Upper lobe of right lung (tissue), 1 donor: ENCODE results near the gene ANKRD66. TPM values are rescaled to one million over a fixed set of nuclear protein-coding genes. Genes with fewer than 3 reads are reported as not detected.
"Not testable (repeated sequence)": the region's sequence is repeated elsewhere in the genome, so short reads cannot be mapped to it uniquely, and the experiment has no call there.

Experiments
- ATAC-seq: fragments of 200-7000 bp; cut with Tn5 transposase; one replicate; pipeline ENCODE4 v1.9.1; 2020; ENCODE audit warnings: mild to moderate bottlenecking, moderate library complexity
- DNase-seq: peaks from one replicate; pipeline ENCODE4 v3.0.0-alpha.2; 2020
- H3K27ac ChIP-seq: fragments of 200-600 bp; one replicate; pipeline ENCODE4 v1.8.0; 2022
- H3K27me3 ChIP-seq: fragments of 200-600 bp; one replicate; pipeline ENCODE4 v1.8.0; 2022; ENCODE audit warnings: mild to moderate bottlenecking
- H3K36me3 ChIP-seq: fragments of 200-600 bp; one replicate; pipeline ENCODE4 v1.8.0; 2022
- H3K4me1 ChIP-seq: fragments of 200-600 bp; one replicate; pipeline ENCODE4 v1.8.0; 2022
- H3K4me3 ChIP-seq: fragments of 200-600 bp; one replicate; pipeline ENCODE4 v1.8.0; 2022; ENCODE audit warnings: mild to moderate bottlenecking
- H3K9me3 ChIP-seq: fragments of 200-600 bp; one replicate; pipeline ENCODE4 v1.8.0; 2022
- intact Hi-C: fragments of 100-400 bp; cut with DNase I; formaldehyde crosslinking; loops from one replicate; pipeline ENCODE4 v1.11.0; 2022
- total RNA-seq: library from RNA; stranded (reverse); fragmentation: NEBNext Ultra II Directional; extraction: Animal tissue kit (Norgen Biotek cat#: 25700); gene quantifications from one replicate; pipeline ENCODE4 v1.2.1, GENCODE V29; 2021
- TF ChIP-seq, protein P1 (sequence below): fragments of 200-600 bp; IDR thresholded peaks from one replicate; pipeline ENCODE4 v1.8.0; 2022; ENCODE audit warnings: antibody characterized with exemption
- donor health status: DM: no; HTN: yes; CAD: no; lungs with severe emphysema.

ANKRD66 gene
- total RNA-seq, 1 donor from 2014 or later, result not detected

GRCh38 chr6:46763466-46763865, 16.7 kb downstream of the ANKRD66 start:
- Histone ChIP-seq H3K9me3 (no peaks in the 10 kb centered on the region), H3K27ac (no peak overlapping the region), H3K36me3 (no peaks in the 10 kb centered on the region), H3K4me3 (no peak overlapping the region), H3K27me3 (no peaks in the 10 kb centered on the region), H3K4me1 (no peaks in the 10 kb centered on the region)
- TF ChIP-seq, protein P1, sequence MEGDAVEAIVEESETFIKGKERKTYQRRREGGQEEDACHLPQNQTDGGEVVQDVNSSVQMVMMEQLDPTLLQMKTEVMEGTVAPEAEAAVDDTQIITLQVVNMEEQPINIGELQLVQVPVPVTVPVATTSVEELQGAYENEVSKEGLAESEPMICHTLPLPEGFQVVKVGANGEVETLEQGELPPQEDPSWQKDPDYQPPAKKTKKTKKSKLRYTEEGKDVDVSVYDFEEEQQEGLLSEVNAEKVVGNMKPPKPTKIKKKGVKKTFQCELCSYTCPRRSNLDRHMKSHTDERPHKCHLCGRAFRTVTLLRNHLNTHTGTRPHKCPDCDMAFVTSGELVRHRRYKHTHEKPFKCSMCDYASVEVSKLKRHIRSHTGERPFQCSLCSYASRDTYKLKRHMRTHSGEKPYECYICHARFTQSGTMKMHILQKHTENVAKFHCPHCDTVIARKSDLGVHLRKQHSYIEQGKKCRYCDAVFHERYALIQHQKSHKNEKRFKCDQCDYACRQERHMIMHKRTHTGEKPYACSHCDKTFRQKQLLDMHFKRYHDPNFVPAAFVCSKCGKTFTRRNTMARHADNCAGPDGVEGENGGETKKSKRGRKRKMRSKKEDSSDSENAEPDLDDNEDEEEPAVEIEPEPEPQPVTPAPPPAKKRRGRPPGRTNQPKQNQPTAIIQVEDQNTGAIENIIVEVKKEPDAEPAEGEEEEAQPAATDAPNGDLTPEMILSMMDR, result no peak
- DNase-seq (no peak), ATAC-seq (no peak)
- intact Hi-C loops, result no loop called here

- H3K4me3 ChIP-seq, H3K4me1 ChIP-seq, H3K9me3 ChIP-seq, DNase-seq, H3K36me3 ChIP-seq, H3K27ac ChIP-seq, H3K27me3 ChIP-seq, ATAC-seq, intact Hi-C loops: not testable (repeated sequence)
These were observed 17.5 kb downstream of the ANKRD66 start for GRCh38 chr6:46764280-46764679.

DNA sequence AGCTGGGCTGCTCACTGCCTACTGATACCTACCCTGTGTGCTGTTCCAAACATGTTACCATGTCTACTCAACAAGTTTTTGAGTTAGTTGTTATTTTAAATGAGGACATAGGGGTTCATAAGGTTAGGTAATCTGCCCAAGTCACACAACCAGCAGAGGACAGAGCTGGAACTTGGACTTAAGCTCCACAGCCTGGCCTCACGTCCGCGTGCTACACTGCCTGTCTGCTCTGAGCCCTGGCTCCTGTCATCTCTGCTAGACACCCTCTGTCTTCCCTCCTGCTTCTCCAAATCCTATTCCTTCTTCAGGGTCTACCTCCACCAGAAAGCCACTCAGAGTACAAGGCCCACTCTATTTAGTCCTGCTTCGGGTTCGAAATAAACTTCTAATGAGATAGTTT, 18.2 kb downstream of the ANKRD66 start:
- DNase-seq (no peak), ATAC-seq (no peak)
- no peaks in the 10 kb centered on the region for H3K4me1 ChIP-seq
- intact Hi-C loops, result no loop called here
- TF ChIP-seq, protein P1, result no peak
- H3K27me3 ChIP-seq, result no peaks in the 10 kb centered on the region
- H3K27ac ChIP-seq, result no peak overlapping the region
- H3K9me3 ChIP-seq, result no peaks in the 10 kb centered on the region
- no peak overlapping the region for H3K4me3 ChIP-seq
- H3K36me3 ChIP-seq, result no peaks in the 10 kb centered on the region

- Histone ChIP-seq H3K36me3 (no peaks in the 10 kb centered on the region), H3K4me1 (peaks cover 6% of the 10 kb centered on the region), H3K27ac (peak overlapping the region; percentile 24), H3K4me3 (no peak overlapping the region), H3K9me3 (no peaks in the 10 kb centered on the region), H3K27me3 (no peaks in the 10 kb centered on the region)
- DNase-seq (no peak), ATAC-seq (no peak)
- intact Hi-C loops, result no loop called here
- TF ChIP-seq, protein P1, result no peak
These were observed 25.3 kb downstream of the ANKRD66 start for GRCh38 chr6:46772016-46772415.

DNA sequence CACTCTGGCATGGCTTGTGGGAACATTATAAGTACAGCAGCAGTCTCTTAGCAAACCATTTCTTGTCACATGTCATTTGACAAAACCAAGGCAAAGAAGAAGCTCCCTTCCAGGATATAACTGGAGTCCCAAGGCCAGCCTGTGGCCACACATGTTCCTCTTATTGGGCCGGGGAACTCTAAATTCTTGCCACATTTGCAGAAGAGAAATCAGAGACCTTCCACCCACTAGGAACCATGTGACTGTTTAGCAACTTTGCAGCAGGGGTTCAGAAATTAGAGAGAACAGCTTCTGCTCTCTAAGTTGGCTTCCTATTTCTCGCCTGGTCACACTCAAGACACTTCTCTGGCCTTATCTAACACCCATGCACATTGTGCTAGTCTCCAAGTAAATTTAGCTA, 26.0 kb downstream of the ANKRD66 start:
- TF ChIP-seq, protein P1, result no peak
- no peaks in the 10 kb centered on the region for H3K9me3 ChIP-seq
- H3K36me3 ChIP-seq, result no peaks in the 10 kb centered on the region
- ATAC-seq (peak; percentile 90), DNase-seq (no peak)
- H3K4me3 ChIP-seq, result no peak overlapping the region
- H3K4me1 ChIP-seq, result peaks cover 6% of the 10 kb centered on the region
- H3K27ac ChIP-seq, result peak overlapping the region; percentile 65
- intact Hi-C loops, result no loop called here
- H3K27me3 ChIP-seq, result no peaks in the 10 kb centered on the region

DNA sequence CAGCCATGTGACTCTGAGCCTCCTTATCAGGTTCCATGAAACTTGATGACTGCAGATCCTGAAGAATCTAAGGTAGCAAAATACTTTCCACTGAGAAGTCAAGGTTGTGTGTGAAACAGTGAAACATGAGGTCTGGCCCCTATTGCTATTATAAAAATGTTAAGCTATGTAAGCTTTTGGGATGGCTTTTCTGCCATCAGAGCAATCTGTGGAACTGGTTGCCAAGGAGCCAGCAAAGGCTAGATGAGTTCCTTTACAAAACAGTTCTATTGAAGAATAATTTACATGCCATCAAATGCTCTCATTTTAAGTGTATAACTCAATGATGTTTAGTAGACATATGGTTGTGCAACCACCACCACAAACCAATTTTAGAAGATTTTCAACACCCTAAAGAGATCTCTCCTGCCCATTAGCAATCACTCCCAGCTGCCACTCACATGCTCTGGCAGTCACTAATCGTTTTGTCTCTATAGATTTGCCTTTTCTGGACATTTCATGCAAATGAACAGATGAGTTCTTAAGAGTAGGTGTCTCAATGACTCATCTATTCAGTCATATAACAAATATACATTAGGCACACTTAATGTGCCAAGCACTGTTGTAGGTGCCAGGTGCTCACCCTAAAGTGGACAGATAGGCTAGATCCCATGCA, 26.6 kb downstream of the ANKRD66 start:
- H3K27me3 ChIP-seq, result peaks cover 3% of the 10 kb centered on the region
- H3K36me3 ChIP-seq, result no peaks in the 10 kb centered on the region
- no peak overlapping the region for H3K4me3 ChIP-seq
- intact Hi-C loops, result no loop called here
- no peak for DNase-seq
- H3K9me3 ChIP-seq, result no peaks in the 10 kb centered on the region
- peak overlapping the region; percentile 65 for H3K27ac ChIP-seq
- TF ChIP-seq, protein P1, result no peak
- H3K4me1 ChIP-seq, result peaks cover 6% of the 10 kb centered on the region
- no peak for ATAC-seq

DNA sequence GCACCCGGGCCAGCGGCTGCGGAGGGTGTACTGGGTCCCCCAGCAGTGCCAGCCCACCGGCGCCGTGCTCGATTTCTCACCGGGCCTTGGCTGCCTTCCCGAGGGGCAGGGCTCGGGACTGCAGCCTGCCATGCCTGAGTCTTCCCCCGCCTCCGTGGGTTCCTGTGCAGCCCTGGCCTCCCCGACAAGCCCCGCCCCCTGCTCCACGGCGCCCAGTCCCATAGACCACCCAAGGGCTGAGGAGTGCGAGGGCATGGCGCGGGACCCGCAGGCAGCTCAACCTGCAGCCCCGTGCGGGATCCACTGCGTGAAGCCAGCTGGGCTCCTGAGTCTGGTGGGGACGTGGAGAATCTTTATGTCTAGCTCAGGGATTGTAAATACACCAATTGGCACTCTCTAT, 28.0 kb downstream of the ANKRD66 start:
- intact Hi-C loops, H3K27ac ChIP-seq: not testable (repeated sequence)

More for the DNA sequence above, 28.0 kb downstream of the ANKRD66 start:
- H3K4me1 ChIP-seq, H3K4me3 ChIP-seq, H3K9me3 ChIP-seq, DNase-seq, H3K27me3 ChIP-seq, ATAC-seq, H3K36me3 ChIP-seq: not testable (repeated sequence)
